ENCODE data around the gene CREB5.

CREB5 gene

GRCh38 chr7:28813243-28813962 lies 401.1 kb downstream of the CREB5 start:
- no peaks in the 10 kb centered on the region for H3K36me3 ChIP-seq (ENCODE audit: insufficient read depth, low read length)
- no peaks in the 10 kb centered on the region for H3K9me3 ChIP-seq (ENCODE audit: insufficient read depth, low read length, severe bottlenecking)
- H3K27ac ChIP-seq (ENCODE audit: low read length), result no peak overlapping the region
- no peak overlapping the region for H3K4me3 ChIP-seq (ENCODE audit: low read depth in 1 of 2, low read length in 2 of 2)
- no peak overlapping the region for H3K9ac ChIP-seq (ENCODE audit: low read depth, low read length)
- no peak overlapping the region for H2AFZ ChIP-seq (ENCODE audit: low read depth, low read length)
- no peak for DNase-seq
- no peak overlapping the region for H3K4me2 ChIP-seq (ENCODE audit: insufficient read depth, low read length)
- no peak for ATAC-seq (ENCODE audit: insufficient read depth, low read depth)
- no peaks in the 10 kb centered on the region for H3K27me3 ChIP-seq (ENCODE audit: insufficient read depth, low read length, poor library complexity)
- H3K4me1 ChIP-seq (ENCODE audit: insufficient read depth, low read length), result no peaks in the 10 kb centered on the region
- H3K79me2 ChIP-seq (ENCODE audit: insufficient read depth, low read length), result no peaks in the 10 kb centered on the region
- H4K20me1 ChIP-seq (ENCODE audit: insufficient read depth, low read length), result no peaks in the 10 kb centered on the region
- no peak for TF ChIP-seq EZH2 (IDR thresholded peaks at IDR 0.05; ENCODE audit: borderline replicate concordance, low read depth, low read length, severe bottlenecking)
- TF ChIP-seq, protein P1, sequence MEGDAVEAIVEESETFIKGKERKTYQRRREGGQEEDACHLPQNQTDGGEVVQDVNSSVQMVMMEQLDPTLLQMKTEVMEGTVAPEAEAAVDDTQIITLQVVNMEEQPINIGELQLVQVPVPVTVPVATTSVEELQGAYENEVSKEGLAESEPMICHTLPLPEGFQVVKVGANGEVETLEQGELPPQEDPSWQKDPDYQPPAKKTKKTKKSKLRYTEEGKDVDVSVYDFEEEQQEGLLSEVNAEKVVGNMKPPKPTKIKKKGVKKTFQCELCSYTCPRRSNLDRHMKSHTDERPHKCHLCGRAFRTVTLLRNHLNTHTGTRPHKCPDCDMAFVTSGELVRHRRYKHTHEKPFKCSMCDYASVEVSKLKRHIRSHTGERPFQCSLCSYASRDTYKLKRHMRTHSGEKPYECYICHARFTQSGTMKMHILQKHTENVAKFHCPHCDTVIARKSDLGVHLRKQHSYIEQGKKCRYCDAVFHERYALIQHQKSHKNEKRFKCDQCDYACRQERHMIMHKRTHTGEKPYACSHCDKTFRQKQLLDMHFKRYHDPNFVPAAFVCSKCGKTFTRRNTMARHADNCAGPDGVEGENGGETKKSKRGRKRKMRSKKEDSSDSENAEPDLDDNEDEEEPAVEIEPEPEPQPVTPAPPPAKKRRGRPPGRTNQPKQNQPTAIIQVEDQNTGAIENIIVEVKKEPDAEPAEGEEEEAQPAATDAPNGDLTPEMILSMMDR (IDR thresholded peaks at IDR 0.05; ENCODE audit: borderline replicate concordance, extremely low read depth, low read length, poor library complexity, severe bottlenecking), result no peak

DNA sequence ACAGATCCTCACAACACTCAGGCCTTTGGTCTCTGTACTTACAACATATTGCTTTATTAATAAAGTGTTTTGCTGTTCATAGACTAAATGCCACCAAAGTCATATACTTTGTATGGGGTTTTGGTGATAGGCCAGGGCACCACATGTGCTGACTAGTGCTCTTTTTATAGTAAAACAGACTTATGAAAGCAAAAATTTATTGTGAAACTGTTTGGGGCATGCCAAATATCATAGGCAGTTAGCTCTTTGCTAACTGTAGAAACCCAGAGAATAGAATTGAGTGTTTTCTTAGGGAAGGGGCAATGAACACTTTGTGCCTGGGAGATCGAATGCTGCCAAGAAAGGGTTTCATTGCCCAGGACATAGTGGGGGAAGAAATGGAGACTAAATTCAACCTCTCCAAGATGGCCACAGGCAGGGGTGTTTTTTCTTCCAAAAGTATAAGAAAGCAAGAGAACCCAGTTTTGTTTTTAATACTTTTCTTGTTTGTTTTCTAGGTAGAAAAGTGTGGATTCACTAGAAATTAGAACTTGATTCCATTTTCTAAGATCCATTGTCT lies 403.1 kb downstream of the CREB5 start:
- no peaks in the 10 kb centered on the region for H3K36me3 ChIP-seq (ENCODE audit: insufficient read depth, low read length)
- no peaks in the 10 kb centered on the region for H3K4me1 ChIP-seq (ENCODE audit: insufficient read depth, low read length)
- no peaks in the 10 kb centered on the region for H3K9me3 ChIP-seq (ENCODE audit: insufficient read depth, low read length, severe bottlenecking)
- H3K4me3 ChIP-seq (ENCODE audit: low read depth in 1 of 2, low read length in 2 of 2), result no peak overlapping the region
- H3K79me2 ChIP-seq (ENCODE audit: insufficient read depth, low read length), result no peaks in the 10 kb centered on the region
- H2AFZ ChIP-seq (ENCODE audit: low read depth, low read length), result no peak overlapping the region
- TF ChIP-seq, protein P1 (IDR thresholded peaks at IDR 0.05; ENCODE audit: borderline replicate concordance, extremely low read depth, low read length, poor library complexity, severe bottlenecking), result no peak
- TF ChIP-seq EZH2 (IDR thresholded peaks at IDR 0.05; ENCODE audit: borderline replicate concordance, low read depth, low read length, severe bottlenecking), result no peak
- no peaks in the 10 kb centered on the region for H4K20me1 ChIP-seq (ENCODE audit: insufficient read depth, low read length)
- H3K4me2 ChIP-seq (ENCODE audit: insufficient read depth, low read length), result no peak overlapping the region
- H3K27me3 ChIP-seq (ENCODE audit: insufficient read depth, low read length, poor library complexity), result peaks cover 3% of the 10 kb centered on the region
- DNase-seq, result no peak
- no peak overlapping the region for H3K27ac ChIP-seq (ENCODE audit: low read length)
- no peak for ATAC-seq (ENCODE audit: insufficient read depth, low read depth)
- H3K9ac ChIP-seq (ENCODE audit: low read depth, low read length), result no peak overlapping the region

GRCh38 chr7:28815928-28816373 lies 403.6 kb downstream of the CREB5 start:
- no peaks in the 10 kb centered on the region for H3K9me3 ChIP-seq (ENCODE audit: insufficient read depth, low read length, severe bottlenecking)
- no peak overlapping the region for H3K4me3 ChIP-seq (ENCODE audit: low read depth in 1 of 2, low read length in 2 of 2)
- TF ChIP-seq, protein P1 (IDR thresholded peaks at IDR 0.05; ENCODE audit: borderline replicate concordance, extremely low read depth, low read length, poor library complexity, severe bottlenecking), result no peak
- TF ChIP-seq EZH2 (IDR thresholded peaks at IDR 0.05; ENCODE audit: borderline replicate concordance, low read depth, low read length, severe bottlenecking), result no peak
- H3K27me3 ChIP-seq (ENCODE audit: insufficient read depth, low read length, poor library complexity), result peaks cover 3% of the 10 kb centered on the region
- H4K20me1 ChIP-seq (ENCODE audit: insufficient read depth, low read length), result no peaks in the 10 kb centered on the region
- no peak overlapping the region for H2AFZ ChIP-seq (ENCODE audit: low read depth, low read length)
- no peak for ATAC-seq (ENCODE audit: insufficient read depth, low read depth)
- H3K79me2 ChIP-seq (ENCODE audit: insufficient read depth, low read length), result no peaks in the 10 kb centered on the region
- no peak overlapping the region for H3K4me2 ChIP-seq (ENCODE audit: insufficient read depth, low read length)
- no peak overlapping the region for H3K27ac ChIP-seq (ENCODE audit: low read length)
- DNase-seq, result no peak
- no peaks in the 10 kb centered on the region for H3K4me1 ChIP-seq (ENCODE audit: insufficient read depth, low read length)
- no peaks in the 10 kb centered on the region for H3K36me3 ChIP-seq (ENCODE audit: insufficient read depth, low read length)
- no peak overlapping the region for H3K9ac ChIP-seq (ENCODE audit: low read depth, low read length)

All from DND-41 (cell line).